Activated CD4-positive, alpha-beta T cell treated with anti-CD3 and anti-CD28 coated beads for 48 hours (primary cell): Measurements from ENCODE around the gene TPCN2.

ENCODE experiments used
- DNase-seq: peaks from one replicate; pipeline ENCODE4 v3.0.0-alpha.2; 2020

The TPCN2 gene

GRCh38 chr11:69115586-69116560 is 67.1 kb downstream of the TPCN2 start:
- no peak for DNase-seq

- no peak for DNase-seq
Measured at GRCh38 chr11:69116671-69117070, 67.9 kb downstream of the TPCN2 start.

- no peak for DNase-seq
Measured at GRCh38 chr11:69119190-69119589, 70.5 kb downstream of the TPCN2 start.

- DNase-seq = no peak
Measured at GRCh38 chr11:69120096-69120875, 71.6 kb downstream of the TPCN2 start.

- DNase-seq = no peak
Measured at GRCh38 chr11:69121021-69121420, 72.3 kb downstream of the TPCN2 start.

- no peak for DNase-seq
Measured at GRCh38 chr11:69121621-69122325, 73.0 kb downstream of the TPCN2 start.

GRCh38 chr11:69122326-69122629 is 73.5 kb downstream of the TPCN2 start:
- DNase-seq = no peak

GRCh38 chr11:69122630-69123431 is 74.1 kb downstream of the TPCN2 start:
- peak; percentile 83 for DNase-seq

- peak; percentile 40 for DNase-seq
Measured at GRCh38 chr11:69123593-69124545, 75.1 kb downstream of the TPCN2 start.

- no peak for DNase-seq
Measured at GRCh38 chr11:69125861-69126260, 77.1 kb downstream of the TPCN2 start.

GRCh38 chr11:69126286-69126685 is 77.6 kb downstream of the TPCN2 start:
- DNase-seq = no peak

GRCh38 chr11:69127081-69127850 is 78.5 kb downstream of the TPCN2 start:
- DNase-seq = no peak

- DNase-seq = no peak
Measured at GRCh38 chr11:69127884-69128283, 79.2 kb downstream of the TPCN2 start.

GRCh38 chr11:69129053-69129452 is 80.3 kb downstream of the TPCN2 start:
- DNase-seq = no peak

- DNase-seq = no peak
Measured at GRCh38 chr11:69129647-69130046, 80.9 kb downstream of the TPCN2 start.

- no peak for DNase-seq
Measured at GRCh38 chr11:69130654-69131053, 81.9 kb downstream of the TPCN2 start.

GRCh38 chr11:69131121-69131566 is 82.4 kb downstream of the TPCN2 start:
- DNase-seq = no peak

GRCh38 chr11:69131644-69132300 is 83.0 kb downstream of the TPCN2 start:
- no peak for DNase-seq

GRCh38 chr11:69132301-69132670 is 83.6 kb downstream of the TPCN2 start:
- DNase-seq = no peak

GRCh38 chr11:69133251-69133650 is 84.5 kb downstream of the TPCN2 start:
- DNase-seq = no peak
